GM12864 (cell line): Measurements from ENCODE around the gene SLC22A1.

ENCODE experiments used
- DNase-seq: peaks from one replicate; pipeline ENCODE4 v3.0.0-alpha.2; 2011; ENCODE audit warnings: low read depth
- H3K4me3 ChIP-seq: 2 replicates; pipeline ENCODE4 v1.5.1; 2011; ENCODE audit warnings: mild to moderate bottlenecking, low read depth, low read length, control low read depth
- CTCF ChIP-seq: IDR thresholded peaks from 2 replicates; pipeline ENCODE4 v1.5.1; 2011; ENCODE audit warnings: low read depth, mild to moderate bottlenecking, moderate library complexity, low read length, control low read depth, inconsistent platforms; ENCODE audit errors: missing control alignments

SLC22A1 gene

GRCh38 chr6:160154471-160154870, 32.9 kb downstream of the SLC22A1 start:
- no peak for TF ChIP-seq CTCF
- no peak for DNase-seq
- H3K4me3 ChIP-seq: no peak overlapping the region

DNA sequence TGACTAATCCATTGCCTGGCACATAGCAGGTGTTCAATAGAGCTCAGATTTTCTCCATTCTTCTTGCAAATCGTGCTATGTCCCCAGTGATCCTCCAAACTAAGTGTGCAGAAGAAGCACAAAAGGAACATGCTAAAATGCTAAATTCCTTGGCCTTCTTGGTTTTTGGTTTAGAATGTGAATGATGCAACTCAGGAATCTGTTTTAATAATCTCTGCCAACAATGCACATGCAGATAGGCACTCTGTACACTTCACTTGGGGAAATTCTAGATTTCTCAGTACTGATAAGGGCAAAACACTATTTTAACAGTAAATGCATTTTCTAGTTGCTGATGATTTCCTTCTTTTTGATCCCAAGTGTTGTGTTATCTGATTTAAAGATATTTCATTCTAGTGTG, 35.2 kb downstream of the SLC22A1 start:
- no peak for DNase-seq
- H3K4me3 ChIP-seq: no peak overlapping the region
- no peak for TF ChIP-seq CTCF

DNA sequence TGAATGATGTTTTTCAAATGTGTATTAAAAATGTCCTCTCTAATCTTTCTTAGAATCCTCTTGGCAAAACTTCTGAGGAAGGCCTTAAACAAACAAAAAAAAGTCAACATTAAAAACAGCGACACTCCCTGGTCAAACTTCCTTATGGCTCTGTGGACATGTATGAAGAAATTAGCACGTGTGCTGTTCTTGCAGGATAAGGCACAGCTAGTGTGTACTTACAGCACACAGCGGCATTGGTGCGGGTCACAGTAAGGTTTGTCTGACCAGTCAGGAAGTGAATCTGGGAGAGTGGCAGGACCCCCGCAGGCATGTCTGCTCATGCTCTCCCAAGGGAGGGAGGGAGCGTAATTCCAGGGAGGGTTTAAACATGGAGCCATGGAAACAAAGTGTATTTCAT, 38.8 kb downstream of the SLC22A1 start:
- no peak overlapping the region for H3K4me3 ChIP-seq
- no peak for DNase-seq
- no peak for TF ChIP-seq CTCF

GRCh38 chr6:160160929-160161646, 39.5 kb downstream of the SLC22A1 start:
- no peak for DNase-seq
- no peak for TF ChIP-seq CTCF

GRCh38 chr6:160161647-160161986, 40.0 kb downstream of the SLC22A1 start:
- H3K4me3 ChIP-seq: no peak overlapping the region
- no peak for TF ChIP-seq CTCF
- no peak for DNase-seq

More at GRCh38 chr6:160160929-160161646, 39.5 kb downstream of the SLC22A1 start:
- H3K4me3 ChIP-seq: no peak overlapping the region

DNA sequence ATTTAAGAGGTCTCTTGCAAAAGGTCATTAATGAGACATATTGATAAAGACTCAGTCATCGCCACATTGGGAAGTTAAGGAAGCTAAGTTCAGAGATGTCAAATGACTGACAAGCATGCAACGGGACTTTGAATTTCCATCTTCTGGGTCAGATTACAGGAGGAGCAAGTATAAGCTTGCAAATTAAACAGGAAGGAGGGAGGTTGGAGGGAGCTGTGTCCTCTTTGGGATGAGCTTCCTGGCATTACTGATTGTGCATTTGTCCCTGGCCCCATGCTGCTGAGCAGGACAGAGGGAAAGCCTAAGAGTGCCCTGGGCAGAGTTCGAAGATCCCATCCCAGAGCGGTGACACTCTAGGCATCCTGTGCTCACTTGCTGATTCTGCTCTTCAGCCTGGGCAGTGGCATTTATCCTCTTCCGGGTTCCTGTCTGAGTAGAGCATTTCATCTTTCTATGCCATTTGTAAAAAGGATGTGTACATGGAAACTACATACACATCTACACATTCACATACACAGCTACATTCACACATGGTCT, 40.5 kb downstream of the SLC22A1 start:
- no peak overlapping the region for H3K4me3 ChIP-seq
- no peak for TF ChIP-seq CTCF
- DNase-seq: no peak

DNA sequence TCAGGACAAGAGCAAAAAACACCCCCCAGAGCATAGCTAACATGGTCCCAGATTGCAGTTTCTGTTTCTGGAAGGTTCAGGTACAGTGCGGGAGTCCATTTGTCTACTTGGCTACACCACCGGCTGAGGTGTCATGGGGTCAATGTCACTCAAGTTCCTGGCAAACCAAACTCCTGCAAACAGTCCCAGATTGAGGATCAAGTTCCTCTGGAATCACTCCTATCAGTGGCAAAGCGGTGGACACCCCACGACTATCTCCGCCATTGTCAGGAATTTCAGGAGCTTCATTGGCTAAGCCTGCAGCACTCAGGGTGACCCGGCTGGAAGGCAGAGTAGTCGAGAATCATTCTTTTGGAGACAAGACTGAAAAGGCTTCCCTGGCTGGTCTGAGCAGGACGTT, 41.8 kb downstream of the SLC22A1 start:
- no peak for TF ChIP-seq CTCF
- no peak overlapping the region for H3K4me3 ChIP-seq
- DNase-seq: no peak
